ENCODE data around the gene KCNH8. TPM values are rescaled to one million over a fixed set of nuclear protein-coding genes. Genes with fewer than 3 reads are reported as not detected.

KCNH8 gene
- total RNA-seq, 1 experiment from 2014 or later, result not detected

GRCh38 chr3:19250959-19251610 lies 102.8 kb downstream of the KCNH8 start:
- DNase-seq (ENCODE audit: low read depth), result no peak

- no peak for DNase-seq (ENCODE audit: low read depth)
Measured at GRCh38 chr3:19254189-19254588, 105.9 kb downstream of the KCNH8 start.

- DNase-seq (ENCODE audit: low read depth), result no peak
Measured at GRCh38 chr3:19254784-19255338, 106.6 kb downstream of the KCNH8 start.

- no peak for DNase-seq (ENCODE audit: low read depth)
Measured at GRCh38 chr3:19256313-19256712, 108.0 kb downstream of the KCNH8 start.

- no peak for DNase-seq (ENCODE audit: low read depth)
Measured at GRCh38 chr3:19263606-19264005, 115.3 kb downstream of the KCNH8 start.

GRCh38 chr3:19264424-19264823 lies 116.1 kb downstream of the KCNH8 start:
- DNase-seq (ENCODE audit: low read depth), result no peak

- no peak for DNase-seq (ENCODE audit: low read depth)
Measured at GRCh38 chr3:19267040-19267439, 118.7 kb downstream of the KCNH8 start.

GRCh38 chr3:19270481-19270880 lies 122.2 kb downstream of the KCNH8 start:
- no peak for DNase-seq (ENCODE audit: low read depth)

- no peak for DNase-seq (ENCODE audit: low read depth)
Measured at GRCh38 chr3:19272296-19272695, 124.0 kb downstream of the KCNH8 start.

GRCh38 chr3:19273091-19273490 lies 124.8 kb downstream of the KCNH8 start:
- no peak for DNase-seq (ENCODE audit: low read depth)

GRCh38 chr3:19274576-19274975 lies 126.3 kb downstream of the KCNH8 start:
- DNase-seq (ENCODE audit: low read depth), result no peak

GRCh38 chr3:19284974-19285373 lies 136.7 kb downstream of the KCNH8 start:
- DNase-seq (ENCODE audit: low read depth), result no peak

GRCh38 chr3:19293295-19293694 lies 145.0 kb downstream of the KCNH8 start:
- DNase-seq (ENCODE audit: low read depth), result no peak

GRCh38 chr3:19295208-19295607 lies 146.9 kb downstream of the KCNH8 start:
- no peak for DNase-seq (ENCODE audit: low read depth)

- DNase-seq (ENCODE audit: low read depth), result no peak
Measured at GRCh38 chr3:19331931-19332330, 183.6 kb downstream of the KCNH8 start.

- no peak for DNase-seq (ENCODE audit: low read depth)
Measured at GRCh38 chr3:19334120-19334519, 185.8 kb downstream of the KCNH8 start.

GRCh38 chr3:19338769-19339168 lies 190.5 kb downstream of the KCNH8 start:
- no peak for DNase-seq (ENCODE audit: low read depth)

GRCh38 chr3:19342389-19342788 lies 194.1 kb downstream of the KCNH8 start:
- DNase-seq (ENCODE audit: low read depth), result no peak

- no peak for DNase-seq (ENCODE audit: low read depth)
Measured at GRCh38 chr3:19346759-19347158, 198.4 kb downstream of the KCNH8 start.

- DNase-seq (ENCODE audit: low read depth), result no peak
Measured at GRCh38 chr3:19347671-19348070, 199.4 kb downstream of the KCNH8 start.

GRCh38 chr3:19348500-19348899 lies 200.2 kb downstream of the KCNH8 start:
- no peak for DNase-seq (ENCODE audit: low read depth)

GRCh38 chr3:19348941-19349564 lies 200.7 kb downstream of the KCNH8 start:
- DNase-seq (ENCODE audit: low read depth), result no peak

- DNase-seq (ENCODE audit: low read depth), result no peak
Measured at GRCh38 chr3:19357947-19358346, 209.6 kb downstream of the KCNH8 start.
